Measurements from ENCODE around the gene SLC6A7.

SLC6A7 gene

DNA sequence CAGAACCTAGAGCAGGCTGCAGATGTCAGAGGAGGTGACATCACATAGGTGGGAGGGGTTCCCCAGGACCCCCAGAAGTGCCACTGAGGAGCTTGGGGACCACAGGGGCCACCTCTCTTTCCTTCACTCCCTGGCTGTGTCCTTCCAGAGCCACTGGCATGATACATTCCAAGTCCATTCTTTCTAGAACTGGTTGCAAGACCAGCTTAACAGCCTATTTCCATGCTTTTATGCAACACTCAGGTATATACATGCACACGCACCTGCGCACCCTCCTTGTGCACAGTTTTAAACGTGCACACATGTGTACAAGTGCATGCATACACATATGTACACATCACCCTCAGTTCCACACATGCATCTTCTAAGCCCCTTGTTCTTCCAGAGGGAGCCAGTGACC is 39.7 kb downstream of the SLC6A7 start:
- ChIA-PET POLR2A (no interaction called here), CTCF (interaction anchor here (0.6 to 3.9 kb wide), 2 partner anchors 11 to 68 kb away, joined by 3 to 11 read pairs; no protein-coding TSS in a partner anchor)
- Histone ChIP-seq H3K4me3 (ENCODE audit: low read depth, low read length) (no peak overlapping the region), H3K27ac (ENCODE audit: extremely low read depth, low read depth, low read length) (no peak overlapping the region), H3K4me1 (ENCODE audit: control insufficient read depth, insufficient read depth, low read length) (no peaks in the 10 kb centered on the region), H3K36me3 (ENCODE audit: control insufficient read depth in 2 of 2, insufficient read depth in 1 of 2, low read length in 2 of 2) (no peaks in the 10 kb centered on the region), H3K9me3 (ENCODE audit: control insufficient read depth, insufficient read depth, low read depth, low read length) (no peaks in the 10 kb centered on the region)
- no peak for TF ChIP-seq ZSCAN23 (tag by site-specific recombination; IDR thresholded peaks at IDR 0.05)
- TF ChIP-seq ZNF350 (tag by site-specific recombination; IDR thresholded peaks at IDR 0.05) = no peak
- no peak for TF ChIP-seq ZFHX2 (tag by site-specific recombination; conservative IDR thresholded peaks at IDR 0.05)
- TF ChIP-seq, protein P1, sequence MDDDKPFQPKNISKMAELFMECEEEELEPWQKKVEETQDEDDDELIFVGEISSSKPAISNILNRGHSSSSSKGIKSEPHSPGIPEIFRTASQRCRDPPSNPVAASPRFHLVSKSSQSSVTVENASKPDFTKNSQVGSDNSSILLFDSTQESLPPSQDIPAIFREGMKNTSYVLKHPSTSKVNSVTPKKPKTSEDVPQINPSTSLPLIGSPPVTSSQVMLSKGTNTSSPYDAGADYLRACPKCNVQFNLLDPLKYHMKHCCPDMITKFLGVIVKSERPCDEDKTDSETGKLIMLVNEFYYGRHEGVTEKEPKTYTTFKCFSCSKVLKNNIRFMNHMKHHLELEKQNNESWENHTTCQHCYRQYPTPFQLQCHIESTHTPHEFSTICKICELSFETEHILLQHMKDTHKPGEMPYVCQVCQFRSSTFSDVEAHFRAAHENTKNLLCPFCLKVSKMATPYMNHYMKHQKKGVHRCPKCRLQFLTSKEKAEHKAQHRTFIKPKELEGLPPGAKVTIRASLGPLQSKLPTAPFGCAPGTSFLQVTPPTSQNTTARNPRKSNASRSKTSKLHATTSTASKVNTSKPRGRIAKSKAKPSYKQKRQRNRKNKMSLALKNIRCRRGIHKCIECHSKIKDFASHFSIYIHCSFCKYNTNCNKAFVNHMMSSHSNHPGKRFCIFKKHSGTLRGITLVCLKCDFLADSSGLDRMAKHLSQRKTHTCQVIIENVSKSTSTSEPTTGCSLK (tag by site-specific recombination; IDR thresholded peaks at IDR 0.05) = no peak

DNA sequence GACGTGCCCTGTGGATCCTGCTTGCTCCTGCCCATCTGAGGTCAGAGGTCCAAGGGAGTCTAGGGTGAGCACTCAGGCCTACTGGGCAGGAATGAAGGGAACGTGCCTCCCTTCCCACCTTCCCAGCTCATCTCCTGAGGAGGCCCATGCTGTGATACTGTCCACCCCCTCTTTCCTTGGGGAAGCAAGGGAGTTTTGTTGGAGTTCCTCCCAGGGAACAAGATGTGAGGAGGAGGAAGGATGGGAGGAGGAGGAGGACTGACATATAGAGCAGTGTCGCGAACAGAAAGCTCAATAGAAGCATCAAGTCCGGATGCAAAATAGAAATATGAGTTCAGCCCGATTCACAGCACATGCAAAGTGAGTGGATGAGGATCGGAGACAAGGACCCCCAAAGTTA is 41.0 kb downstream of the SLC6A7 start:
- Histone ChIP-seq H3K27ac (ENCODE audit: extremely low read depth, low read depth, low read length) (no peak overlapping the region), H3K4me3 (ENCODE audit: low read depth, low read length) (no peak overlapping the region), H3K36me3 (ENCODE audit: control insufficient read depth in 2 of 2, insufficient read depth in 1 of 2, low read length in 2 of 2) (no peaks in the 10 kb centered on the region), H3K9me3 (ENCODE audit: control insufficient read depth, insufficient read depth, low read depth, low read length) (no peaks in the 10 kb centered on the region), H3K4me1 (ENCODE audit: control insufficient read depth, insufficient read depth, low read length) (no peaks in the 10 kb centered on the region)
- CTCF ChIA-PET = interaction anchor here (3.9 kb wide), 1 partner anchor 13 kb away, joined by 11 read pairs; no protein-coding TSS in a partner anchor
- POLR2A ChIA-PET = no interaction called here
- TF ChIP-seq, protein P2, sequence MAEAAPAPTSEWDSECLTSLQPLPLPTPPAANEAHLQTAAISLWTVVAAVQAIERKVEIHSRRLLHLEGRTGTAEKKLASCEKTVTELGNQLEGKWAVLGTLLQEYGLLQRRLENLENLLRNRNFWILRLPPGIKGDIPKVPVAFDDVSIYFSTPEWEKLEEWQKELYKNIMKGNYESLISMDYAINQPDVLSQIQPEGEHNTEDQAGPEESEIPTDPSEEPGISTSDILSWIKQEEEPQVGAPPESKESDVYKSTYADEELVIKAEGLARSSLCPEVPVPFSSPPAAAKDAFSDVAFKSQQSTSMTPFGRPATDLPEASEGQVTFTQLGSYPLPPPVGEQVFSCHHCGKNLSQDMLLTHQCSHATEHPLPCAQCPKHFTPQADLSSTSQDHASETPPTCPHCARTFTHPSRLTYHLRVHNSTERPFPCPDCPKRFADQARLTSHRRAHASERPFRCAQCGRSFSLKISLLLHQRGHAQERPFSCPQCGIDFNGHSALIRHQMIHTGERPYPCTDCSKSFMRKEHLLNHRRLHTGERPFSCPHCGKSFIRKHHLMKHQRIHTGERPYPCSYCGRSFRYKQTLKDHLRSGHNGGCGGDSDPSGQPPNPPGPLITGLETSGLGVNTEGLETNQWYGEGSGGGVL (tag by site-specific recombination; IDR thresholded peaks at IDR 0.05) = no peak
- no peak for TF ChIP-seq ZNF214 (tag by site-specific recombination; IDR thresholded peaks at IDR 0.05; ENCODE audit: borderline replicate concordance)
- no peak for TF ChIP-seq ZNF501 (tag by site-specific recombination; IDR thresholded peaks at IDR 0.05)
- no peak for TF ChIP-seq ZNF624 (tag by site-specific recombination; IDR thresholded peaks at IDR 0.05)
- TF ChIP-seq ZNF660 (tag by site-specific recombination; IDR thresholded peaks at IDR 0.05) = no peak
- TF ChIP-seq ZNF391 (tag by site-specific recombination; IDR thresholded peaks at IDR 0.05; ENCODE audit: borderline replicate concordance, low read depth) = no peak
- TF ChIP-seq ZNF112 (tag by site-specific recombination; IDR thresholded peaks at IDR 0.05) = no peak
- TF ChIP-seq ZNF223 (tag by site-specific recombination; IDR thresholded peaks at IDR 0.05) = no peak
- no peak for TF ChIP-seq ZBTB7A (tag by site-specific recombination; IDR thresholded peaks at IDR 0.05; ENCODE audit: low read depth)
- TF ChIP-seq, protein P3, sequence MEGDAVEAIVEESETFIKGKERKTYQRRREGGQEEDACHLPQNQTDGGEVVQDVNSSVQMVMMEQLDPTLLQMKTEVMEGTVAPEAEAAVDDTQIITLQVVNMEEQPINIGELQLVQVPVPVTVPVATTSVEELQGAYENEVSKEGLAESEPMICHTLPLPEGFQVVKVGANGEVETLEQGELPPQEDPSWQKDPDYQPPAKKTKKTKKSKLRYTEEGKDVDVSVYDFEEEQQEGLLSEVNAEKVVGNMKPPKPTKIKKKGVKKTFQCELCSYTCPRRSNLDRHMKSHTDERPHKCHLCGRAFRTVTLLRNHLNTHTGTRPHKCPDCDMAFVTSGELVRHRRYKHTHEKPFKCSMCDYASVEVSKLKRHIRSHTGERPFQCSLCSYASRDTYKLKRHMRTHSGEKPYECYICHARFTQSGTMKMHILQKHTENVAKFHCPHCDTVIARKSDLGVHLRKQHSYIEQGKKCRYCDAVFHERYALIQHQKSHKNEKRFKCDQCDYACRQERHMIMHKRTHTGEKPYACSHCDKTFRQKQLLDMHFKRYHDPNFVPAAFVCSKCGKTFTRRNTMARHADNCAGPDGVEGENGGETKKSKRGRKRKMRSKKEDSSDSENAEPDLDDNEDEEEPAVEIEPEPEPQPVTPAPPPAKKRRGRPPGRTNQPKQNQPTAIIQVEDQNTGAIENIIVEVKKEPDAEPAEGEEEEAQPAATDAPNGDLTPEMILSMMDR (tag by site-specific recombination; IDR thresholded peaks at IDR 0.05) = no peak
- TF ChIP-seq ZNF610 (tag by site-specific recombination; IDR thresholded peaks at IDR 0.05; ENCODE audit: borderline replicate concordance) = no peak
- no peak for TF ChIP-seq ZNF366 (tag by site-specific recombination; conservative IDR thresholded peaks at IDR 0.05)
- TF ChIP-seq HOXA7 (CRISPR knock-in tag; IDR thresholded peaks at IDR 0.05; ENCODE audit: borderline replicate concordance) = no peak
- TF ChIP-seq, protein P4, sequence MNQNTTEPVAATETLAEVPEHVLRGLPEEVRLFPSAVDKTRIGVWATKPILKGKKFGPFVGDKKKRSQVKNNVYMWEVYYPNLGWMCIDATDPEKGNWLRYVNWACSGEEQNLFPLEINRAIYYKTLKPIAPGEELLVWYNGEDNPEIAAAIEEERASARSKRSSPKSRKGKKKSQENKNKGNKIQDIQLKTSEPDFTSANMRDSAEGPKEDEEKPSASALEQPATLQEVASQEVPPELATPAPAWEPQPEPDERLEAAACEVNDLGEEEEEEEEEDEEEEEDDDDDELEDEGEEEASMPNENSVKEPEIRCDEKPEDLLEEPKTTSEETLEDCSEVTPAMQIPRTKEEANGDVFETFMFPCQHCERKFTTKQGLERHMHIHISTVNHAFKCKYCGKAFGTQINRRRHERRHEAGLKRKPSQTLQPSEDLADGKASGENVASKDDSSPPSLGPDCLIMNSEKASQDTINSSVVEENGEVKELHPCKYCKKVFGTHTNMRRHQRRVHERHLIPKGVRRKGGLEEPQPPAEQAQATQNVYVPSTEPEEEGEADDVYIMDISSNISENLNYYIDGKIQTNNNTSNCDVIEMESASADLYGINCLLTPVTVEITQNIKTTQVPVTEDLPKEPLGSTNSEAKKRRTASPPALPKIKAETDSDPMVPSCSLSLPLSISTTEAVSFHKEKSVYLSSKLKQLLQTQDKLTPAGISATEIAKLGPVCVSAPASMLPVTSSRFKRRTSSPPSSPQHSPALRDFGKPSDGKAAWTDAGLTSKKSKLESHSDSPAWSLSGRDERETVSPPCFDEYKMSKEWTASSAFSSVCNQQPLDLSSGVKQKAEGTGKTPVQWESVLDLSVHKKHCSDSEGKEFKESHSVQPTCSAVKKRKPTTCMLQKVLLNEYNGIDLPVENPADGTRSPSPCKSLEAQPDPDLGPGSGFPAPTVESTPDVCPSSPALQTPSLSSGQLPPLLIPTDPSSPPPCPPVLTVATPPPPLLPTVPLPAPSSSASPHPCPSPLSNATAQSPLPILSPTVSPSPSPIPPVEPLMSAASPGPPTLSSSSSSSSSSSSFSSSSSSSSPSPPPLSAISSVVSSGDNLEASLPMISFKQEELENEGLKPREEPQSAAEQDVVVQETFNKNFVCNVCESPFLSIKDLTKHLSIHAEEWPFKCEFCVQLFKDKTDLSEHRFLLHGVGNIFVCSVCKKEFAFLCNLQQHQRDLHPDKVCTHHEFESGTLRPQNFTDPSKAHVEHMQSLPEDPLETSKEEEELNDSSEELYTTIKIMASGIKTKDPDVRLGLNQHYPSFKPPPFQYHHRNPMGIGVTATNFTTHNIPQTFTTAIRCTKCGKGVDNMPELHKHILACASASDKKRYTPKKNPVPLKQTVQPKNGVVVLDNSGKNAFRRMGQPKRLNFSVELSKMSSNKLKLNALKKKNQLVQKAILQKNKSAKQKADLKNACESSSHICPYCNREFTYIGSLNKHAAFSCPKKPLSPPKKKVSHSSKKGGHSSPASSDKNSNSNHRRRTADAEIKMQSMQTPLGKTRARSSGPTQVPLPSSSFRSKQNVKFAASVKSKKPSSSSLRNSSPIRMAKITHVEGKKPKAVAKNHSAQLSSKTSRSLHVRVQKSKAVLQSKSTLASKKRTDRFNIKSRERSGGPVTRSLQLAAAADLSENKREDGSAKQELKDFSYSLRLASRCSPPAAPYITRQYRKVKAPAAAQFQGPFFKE (tag by site-specific recombination; IDR thresholded peaks at IDR 0.05; ENCODE audit: borderline replicate concordance) = no peak
- no peak for TF ChIP-seq ZNF776 (tag by site-specific recombination; IDR thresholded peaks at IDR 0.05; ENCODE audit: borderline replicate concordance)
- TF ChIP-seq, protein P5, sequence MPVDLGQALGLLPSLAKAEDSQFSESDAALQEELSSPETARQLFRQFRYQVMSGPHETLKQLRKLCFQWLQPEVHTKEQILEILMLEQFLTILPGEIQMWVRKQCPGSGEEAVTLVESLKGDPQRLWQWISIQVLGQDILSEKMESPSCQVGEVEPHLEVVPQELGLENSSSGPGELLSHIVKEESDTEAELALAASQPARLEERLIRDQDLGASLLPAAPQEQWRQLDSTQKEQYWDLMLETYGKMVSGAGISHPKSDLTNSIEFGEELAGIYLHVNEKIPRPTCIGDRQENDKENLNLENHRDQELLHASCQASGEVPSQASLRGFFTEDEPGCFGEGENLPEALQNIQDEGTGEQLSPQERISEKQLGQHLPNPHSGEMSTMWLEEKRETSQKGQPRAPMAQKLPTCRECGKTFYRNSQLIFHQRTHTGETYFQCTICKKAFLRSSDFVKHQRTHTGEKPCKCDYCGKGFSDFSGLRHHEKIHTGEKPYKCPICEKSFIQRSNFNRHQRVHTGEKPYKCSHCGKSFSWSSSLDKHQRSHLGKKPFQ (tag by site-specific recombination; IDR thresholded peaks at IDR 0.05) = no peak

Measured in HEK293 (cell line).